ENCODE data around the gene STAC.

The STAC gene

DNA sequence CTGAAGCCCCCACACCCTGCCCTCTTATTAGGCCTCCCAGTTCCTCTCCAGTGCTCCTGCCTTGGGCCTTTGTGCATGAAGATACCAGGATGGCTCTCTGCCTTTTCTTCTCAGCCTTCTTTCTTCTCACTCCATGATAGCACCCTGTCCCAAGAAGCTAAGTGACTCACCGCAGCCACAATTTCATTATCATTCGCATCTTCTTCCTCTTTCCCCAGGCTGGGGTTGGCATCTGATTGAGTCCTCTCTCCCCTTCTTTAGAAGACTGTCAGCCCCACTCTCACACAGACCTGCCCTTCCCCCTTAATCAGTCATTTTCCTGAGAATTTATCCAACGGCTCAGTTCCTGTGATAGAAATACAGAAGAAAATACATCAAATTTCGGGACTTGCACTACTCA, 102.0 kb downstream of the STAC start:
- no peak for TF ChIP-seq EZH2phosphoT487 (IDR thresholded peaks at IDR 0.05; ENCODE audit: low read depth)
- TF ChIP-seq, protein P1, sequence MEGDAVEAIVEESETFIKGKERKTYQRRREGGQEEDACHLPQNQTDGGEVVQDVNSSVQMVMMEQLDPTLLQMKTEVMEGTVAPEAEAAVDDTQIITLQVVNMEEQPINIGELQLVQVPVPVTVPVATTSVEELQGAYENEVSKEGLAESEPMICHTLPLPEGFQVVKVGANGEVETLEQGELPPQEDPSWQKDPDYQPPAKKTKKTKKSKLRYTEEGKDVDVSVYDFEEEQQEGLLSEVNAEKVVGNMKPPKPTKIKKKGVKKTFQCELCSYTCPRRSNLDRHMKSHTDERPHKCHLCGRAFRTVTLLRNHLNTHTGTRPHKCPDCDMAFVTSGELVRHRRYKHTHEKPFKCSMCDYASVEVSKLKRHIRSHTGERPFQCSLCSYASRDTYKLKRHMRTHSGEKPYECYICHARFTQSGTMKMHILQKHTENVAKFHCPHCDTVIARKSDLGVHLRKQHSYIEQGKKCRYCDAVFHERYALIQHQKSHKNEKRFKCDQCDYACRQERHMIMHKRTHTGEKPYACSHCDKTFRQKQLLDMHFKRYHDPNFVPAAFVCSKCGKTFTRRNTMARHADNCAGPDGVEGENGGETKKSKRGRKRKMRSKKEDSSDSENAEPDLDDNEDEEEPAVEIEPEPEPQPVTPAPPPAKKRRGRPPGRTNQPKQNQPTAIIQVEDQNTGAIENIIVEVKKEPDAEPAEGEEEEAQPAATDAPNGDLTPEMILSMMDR (IDR thresholded peaks at IDR 0.05; ENCODE audit: low read depth, low read length): no peak
- H3K4me3 ChIP-seq (ENCODE audit: low read length): no peak overlapping the region
- H3K4me1 ChIP-seq (ENCODE audit: low read length): no peaks in the 10 kb centered on the region
- no peaks in the 10 kb centered on the region for H4K20me1 ChIP-seq (ENCODE audit: insufficient read depth, low read length)
- no peaks in the 10 kb centered on the region for H3K27me3 ChIP-seq (ENCODE audit: low read depth, low read length)
- H3K4me2 ChIP-seq (ENCODE audit: low read length): no peak overlapping the region
- no peak overlapping the region for H2AFZ ChIP-seq (ENCODE audit: low read depth, low read length)
- H3K9me3 ChIP-seq (ENCODE audit: insufficient read depth, low read length): no peaks in the 10 kb centered on the region; the same call in 1 of the 2 replicates
- no peaks in the 10 kb centered on the region for H3K36me3 ChIP-seq (replicated peaks; ENCODE audit: low read depth, low read length)
- H3K9ac ChIP-seq (ENCODE audit: low read length): no peak overlapping the region
- H3K27ac ChIP-seq (ENCODE audit: low read length): no peak overlapping the region
- no peaks in the 10 kb centered on the region for H3K79me2 ChIP-seq (ENCODE audit: low read length)

DNA sequence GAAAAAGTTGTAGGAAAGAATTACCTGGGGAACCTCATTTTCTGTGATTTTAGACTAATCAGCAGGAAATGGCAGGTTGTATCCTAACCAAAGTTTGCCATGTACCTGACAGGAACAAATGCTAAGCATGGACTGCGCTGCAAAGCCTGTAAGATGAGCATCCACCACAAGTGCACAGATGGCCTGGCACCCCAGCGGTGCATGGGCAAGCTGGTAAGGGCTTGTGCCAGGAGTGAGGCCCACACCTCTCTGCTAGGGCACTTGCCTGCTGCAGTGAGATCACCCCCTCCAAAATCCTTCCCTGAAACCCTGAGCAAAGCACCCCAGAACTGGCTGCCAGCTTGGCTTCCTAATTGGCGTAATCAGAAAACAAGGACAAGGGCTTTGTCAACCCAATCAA, 102.6 kb downstream of the STAC start:
- TF ChIP-seq, protein P1 (IDR thresholded peaks at IDR 0.05; ENCODE audit: low read depth, low read length): no peak
- TF ChIP-seq EZH2phosphoT487 (IDR thresholded peaks at IDR 0.05; ENCODE audit: low read depth): no peak
- Histone ChIP-seq H3K9me3 (ENCODE audit: insufficient read depth, low read length) (no peaks in the 10 kb centered on the region; the same call in 1 of the 2 replicates), H2AFZ (ENCODE audit: low read depth, low read length) (no peak overlapping the region), H4K20me1 (ENCODE audit: insufficient read depth, low read length) (no peaks in the 10 kb centered on the region), H3K79me2 (ENCODE audit: low read length) (no peaks in the 10 kb centered on the region), H3K27me3 (ENCODE audit: low read depth, low read length) (no peaks in the 10 kb centered on the region), H3K36me3 (replicated peaks; ENCODE audit: low read depth, low read length) (no peaks in the 10 kb centered on the region), H3K27ac (ENCODE audit: low read length) (no peak overlapping the region), H3K4me1 (ENCODE audit: low read length) (no peaks in the 10 kb centered on the region), H3K4me2 (ENCODE audit: low read length) (no peak overlapping the region), H3K9ac (ENCODE audit: low read length) (no peak overlapping the region), H3K4me3 (ENCODE audit: low read length) (no peak overlapping the region)

DNA sequence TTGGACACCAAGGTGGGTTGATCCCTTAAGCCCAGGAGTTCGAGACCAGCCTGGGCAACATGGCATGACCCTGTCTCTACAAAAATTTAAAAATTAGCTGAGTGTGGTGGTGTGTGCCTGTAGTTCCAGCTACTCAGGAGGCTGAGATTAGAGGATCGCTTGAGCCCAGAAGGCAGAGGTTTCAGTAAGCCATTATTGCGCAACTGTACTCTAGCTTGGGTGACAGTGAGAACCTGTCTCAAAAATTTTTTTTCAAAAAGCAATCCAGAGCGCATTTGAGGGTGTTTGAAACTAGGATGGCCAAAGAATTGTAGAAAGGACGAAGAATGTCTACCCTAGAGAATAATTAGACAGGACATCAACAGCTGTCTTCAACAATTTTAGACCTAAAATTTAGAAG, 103.4 kb downstream of the STAC start:
- H3K79me2 ChIP-seq (ENCODE audit: low read length): no peaks in the 10 kb centered on the region
- no peaks in the 10 kb centered on the region for H3K27me3 ChIP-seq (ENCODE audit: low read depth, low read length)
- no peak overlapping the region for H3K9ac ChIP-seq (ENCODE audit: low read length)
- H4K20me1 ChIP-seq (ENCODE audit: insufficient read depth, low read length): no peaks in the 10 kb centered on the region
- peaks cover 5% of the 10 kb centered on the region for H3K4me1 ChIP-seq (ENCODE audit: low read length)
- H3K36me3 ChIP-seq (replicated peaks; ENCODE audit: low read depth, low read length): no peaks in the 10 kb centered on the region
- TF ChIP-seq, protein P1 (IDR thresholded peaks at IDR 0.05; ENCODE audit: low read depth, low read length): no peak
- no peak for TF ChIP-seq EZH2phosphoT487 (IDR thresholded peaks at IDR 0.05; ENCODE audit: low read depth)
- H3K9me3 ChIP-seq (ENCODE audit: insufficient read depth, low read length): no peaks in the 10 kb centered on the region; the same call in 1 of the 2 replicates
- no peak overlapping the region for H3K4me2 ChIP-seq (ENCODE audit: low read length)
- H3K27ac ChIP-seq (ENCODE audit: low read length): no peak overlapping the region
- no peak overlapping the region for H3K4me3 ChIP-seq (ENCODE audit: low read length)
- no peak overlapping the region for H2AFZ ChIP-seq (ENCODE audit: low read depth, low read length)

DNA sequence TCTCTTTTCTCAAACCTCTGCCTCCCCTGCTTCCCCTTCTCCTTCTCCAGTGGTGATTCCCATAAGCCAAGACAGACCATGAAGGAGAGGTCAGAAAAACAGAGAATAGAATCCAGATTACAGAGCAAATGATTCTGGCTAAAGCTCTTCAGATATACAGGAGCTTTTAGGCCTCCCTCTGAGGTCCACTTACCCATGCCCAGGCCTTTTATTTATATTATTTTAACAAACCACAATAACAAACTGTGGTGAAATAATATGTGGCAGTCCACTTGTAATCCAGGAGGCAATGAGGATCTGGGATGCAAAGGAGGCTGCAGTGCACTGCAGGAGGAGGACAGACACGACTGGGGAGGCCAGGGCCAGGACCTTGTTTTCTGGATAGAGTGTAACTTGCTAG, 104.1 kb downstream of the STAC start:
- H3K9ac ChIP-seq (ENCODE audit: low read length): no peak overlapping the region
- H3K4me2 ChIP-seq (ENCODE audit: low read length): no peak overlapping the region
- no peak overlapping the region for H3K4me3 ChIP-seq (ENCODE audit: low read length)
- H3K36me3 ChIP-seq (replicated peaks; ENCODE audit: low read depth, low read length): no peaks in the 10 kb centered on the region
- TF ChIP-seq, protein P1 (IDR thresholded peaks at IDR 0.05; ENCODE audit: low read depth, low read length): no peak
- no peak for TF ChIP-seq EZH2phosphoT487 (IDR thresholded peaks at IDR 0.05; ENCODE audit: low read depth)
- no peaks in the 10 kb centered on the region for H3K9me3 ChIP-seq (ENCODE audit: insufficient read depth, low read length)
- H3K79me2 ChIP-seq (ENCODE audit: low read length): no peaks in the 10 kb centered on the region
- H3K27ac ChIP-seq (ENCODE audit: low read length): no peak overlapping the region
- H4K20me1 ChIP-seq (ENCODE audit: insufficient read depth, low read length): no peaks in the 10 kb centered on the region
- no peak overlapping the region for H2AFZ ChIP-seq (ENCODE audit: low read depth, low read length)
- H3K4me1 ChIP-seq (ENCODE audit: low read length): peaks cover 7% of the 10 kb centered on the region
- H3K27me3 ChIP-seq (ENCODE audit: low read depth, low read length): no peaks in the 10 kb centered on the region
